ENCODE results near the gene GTF2H1. TPM values are rescaled to one million over a fixed set of nuclear protein-coding genes. Genes with fewer than 3 reads are reported as not detected.
A peak's percentile ranks its signal among the peaks of the same experiment; 100 is the strongest.

The GTF2H1 gene
- total and polyA plus RNA-seq, 9 of the 15 experiments (the other 6 are each of a cell fraction or from before 2014, with no cell fraction given) = 56.9 to 126 (median 92.1) TPM

DNA sequence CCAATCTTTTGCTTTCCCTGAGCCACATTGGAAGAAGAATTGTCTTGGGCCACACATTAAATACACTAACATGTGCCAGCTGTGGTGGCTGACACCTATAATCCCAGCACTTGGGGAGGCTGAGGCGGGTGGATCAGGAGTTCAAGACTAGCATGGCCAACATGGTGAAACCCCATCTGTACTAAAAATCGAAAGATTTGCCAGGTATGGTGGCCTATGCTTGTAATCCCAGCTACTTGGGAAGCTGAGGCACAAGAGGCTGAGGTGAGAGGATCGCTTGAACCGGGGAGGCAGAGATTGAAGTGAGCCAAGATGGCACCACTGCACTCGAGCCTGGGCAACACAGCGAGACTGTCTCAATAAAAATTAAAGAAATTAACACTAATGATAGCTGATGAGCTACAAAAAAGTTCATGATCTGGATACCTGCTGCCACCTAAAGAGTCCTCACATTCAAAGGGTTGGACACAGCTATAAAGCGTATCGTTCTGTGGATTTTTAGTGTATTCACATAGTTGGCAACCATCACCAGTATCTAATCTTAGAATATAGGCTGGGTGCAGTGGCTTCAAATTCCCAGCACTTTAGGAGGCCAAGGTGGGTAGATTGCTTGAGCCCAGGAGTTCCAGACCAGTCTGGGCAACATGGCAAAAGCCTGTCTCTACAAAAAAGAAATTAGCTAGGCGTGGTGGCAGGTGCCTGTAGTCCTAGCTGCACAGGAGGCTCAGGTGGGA, 86.4 kb downstream of the GTF2H1 start:
- no peaks in the 10 kb centered on the region for H3K9me3 ChIP-seq (replicated peaks; ENCODE audit: control insufficient read depth, insufficient read depth, low read depth, low read length)
- no peaks in the 10 kb centered on the region for H3K79me2 ChIP-seq (ENCODE audit: control insufficient read depth, insufficient read depth, low read length)
- no peaks in the 10 kb centered on the region for H3K27me3 ChIP-seq (ENCODE audit: control insufficient read depth in 2 of 2, insufficient read depth in 2 of 2, low read length in 2 of 2)
- H3K4me2 ChIP-seq (ENCODE audit: insufficient read depth, low read length) = no peak overlapping the region
- H3K4me3 ChIP-seq = no peak overlapping the region
- DNase-seq (ENCODE audit: extremely low read depth in 1 of 4, low spot score in 3 of 4) = peak in 1 of 4 experiments; percentile 31
- intact Hi-C loops (cut with micrococcal nuclease) = no loop called here
- no peak overlapping the region for H3K9ac ChIP-seq (ENCODE audit: insufficient read depth in 1 of 2, low read depth in 2 of 2, low read length in 2 of 2)
- BruUV-seq (replicated peaks) = no TSS peak
- no peak overlapping the region for H2AFZ ChIP-seq (ENCODE audit: low read depth, low read length)
- no peaks in the 10 kb centered on the region for H3K9me1 ChIP-seq (ENCODE audit: control insufficient read depth, insufficient read depth, low read length)
- POLR2A ChIA-PET = interaction anchor here (1.0 to 1.9 kb wide), 7 partner anchors 11 to 77 kb away, joined by 3 to 7 read pairs (median 4); partner anchors contain the start of genes LDHA and LDHAL6A
- H3K27ac ChIP-seq (ENCODE audit: extremely low read depth, low read depth, low read length) = peak overlapping the region; percentile 11; the same call in 1 of the 3 replicates
- peaks cover 0 to 4% of the 10 kb centered on the region in 2 experiments; a peak in 1 of 5 replicates for H3K4me1 ChIP-seq (replicated peaks in 1 of 2; ENCODE audit: control insufficient read depth in 2 of 2, insufficient read depth in 2 of 2, low read length in 2 of 2)
- peak; percentile 46 for ATAC-seq
- peaks cover 4% of the 10 kb centered on the region; the same call in 1 of the 2 replicates for H4K20me1 ChIP-seq (replicated peaks; ENCODE audit: control insufficient read depth, insufficient read depth, low read length)
- H3K36me3 ChIP-seq (ENCODE audit: control insufficient read depth, insufficient read depth, low read length) = peaks cover 46% of the 10 kb centered on the region
- CTCF ChIA-PET (ENCODE audit: low intra/inter-chr PET ratio) = no interaction called here
- FAIRE-seq = no peak
- WGBS (ENCODE audit: insufficient coverage, low coverage, missing lambda C conversion rate) = 71% methylated on average over 9 of the region's 9 CpGs
- in situ Hi-C loops (cut with MboI) = no loop called here
- TF ChIP-seq PML (IDR thresholded peaks at IDR 0.05; ENCODE audit: low read length) (0 out of 2 replicates have a peak, but pooled peaks have one; percentile 30), SUPT5H (IDR thresholded peaks at IDR 0.05) (peak; percentile 63; the same call in 1 of the 2 replicates), POLR2H (tag; IDR thresholded peaks at IDR 0.05; ENCODE audit: low read depth) (0 out of 2 replicates have a peak, but pooled peaks have one; percentile 15), PHB (CRISPR knock-in tag; IDR thresholded peaks at IDR 0.05) (0 out of 2 replicates have a peak, but pooled peaks have one; percentile 7), FOXA1 (IDR thresholded peaks at IDR 0.05; ENCODE audit: borderline replicate concordance) (no peak), POLR2AphosphoS5 (IDR thresholded peaks at IDR 0.05; ENCODE audit: control insufficient read depth, insufficient read depth, low read depth, low read length) (peak; percentile 24; the same call in 1 of the 2 replicates), POLR2A (conservative IDR thresholded peaks at IDR 0.05) (peak; percentile 67; the same call in 1 of the 2 replicates)
- TF ChIP-seq, protein P1, sequence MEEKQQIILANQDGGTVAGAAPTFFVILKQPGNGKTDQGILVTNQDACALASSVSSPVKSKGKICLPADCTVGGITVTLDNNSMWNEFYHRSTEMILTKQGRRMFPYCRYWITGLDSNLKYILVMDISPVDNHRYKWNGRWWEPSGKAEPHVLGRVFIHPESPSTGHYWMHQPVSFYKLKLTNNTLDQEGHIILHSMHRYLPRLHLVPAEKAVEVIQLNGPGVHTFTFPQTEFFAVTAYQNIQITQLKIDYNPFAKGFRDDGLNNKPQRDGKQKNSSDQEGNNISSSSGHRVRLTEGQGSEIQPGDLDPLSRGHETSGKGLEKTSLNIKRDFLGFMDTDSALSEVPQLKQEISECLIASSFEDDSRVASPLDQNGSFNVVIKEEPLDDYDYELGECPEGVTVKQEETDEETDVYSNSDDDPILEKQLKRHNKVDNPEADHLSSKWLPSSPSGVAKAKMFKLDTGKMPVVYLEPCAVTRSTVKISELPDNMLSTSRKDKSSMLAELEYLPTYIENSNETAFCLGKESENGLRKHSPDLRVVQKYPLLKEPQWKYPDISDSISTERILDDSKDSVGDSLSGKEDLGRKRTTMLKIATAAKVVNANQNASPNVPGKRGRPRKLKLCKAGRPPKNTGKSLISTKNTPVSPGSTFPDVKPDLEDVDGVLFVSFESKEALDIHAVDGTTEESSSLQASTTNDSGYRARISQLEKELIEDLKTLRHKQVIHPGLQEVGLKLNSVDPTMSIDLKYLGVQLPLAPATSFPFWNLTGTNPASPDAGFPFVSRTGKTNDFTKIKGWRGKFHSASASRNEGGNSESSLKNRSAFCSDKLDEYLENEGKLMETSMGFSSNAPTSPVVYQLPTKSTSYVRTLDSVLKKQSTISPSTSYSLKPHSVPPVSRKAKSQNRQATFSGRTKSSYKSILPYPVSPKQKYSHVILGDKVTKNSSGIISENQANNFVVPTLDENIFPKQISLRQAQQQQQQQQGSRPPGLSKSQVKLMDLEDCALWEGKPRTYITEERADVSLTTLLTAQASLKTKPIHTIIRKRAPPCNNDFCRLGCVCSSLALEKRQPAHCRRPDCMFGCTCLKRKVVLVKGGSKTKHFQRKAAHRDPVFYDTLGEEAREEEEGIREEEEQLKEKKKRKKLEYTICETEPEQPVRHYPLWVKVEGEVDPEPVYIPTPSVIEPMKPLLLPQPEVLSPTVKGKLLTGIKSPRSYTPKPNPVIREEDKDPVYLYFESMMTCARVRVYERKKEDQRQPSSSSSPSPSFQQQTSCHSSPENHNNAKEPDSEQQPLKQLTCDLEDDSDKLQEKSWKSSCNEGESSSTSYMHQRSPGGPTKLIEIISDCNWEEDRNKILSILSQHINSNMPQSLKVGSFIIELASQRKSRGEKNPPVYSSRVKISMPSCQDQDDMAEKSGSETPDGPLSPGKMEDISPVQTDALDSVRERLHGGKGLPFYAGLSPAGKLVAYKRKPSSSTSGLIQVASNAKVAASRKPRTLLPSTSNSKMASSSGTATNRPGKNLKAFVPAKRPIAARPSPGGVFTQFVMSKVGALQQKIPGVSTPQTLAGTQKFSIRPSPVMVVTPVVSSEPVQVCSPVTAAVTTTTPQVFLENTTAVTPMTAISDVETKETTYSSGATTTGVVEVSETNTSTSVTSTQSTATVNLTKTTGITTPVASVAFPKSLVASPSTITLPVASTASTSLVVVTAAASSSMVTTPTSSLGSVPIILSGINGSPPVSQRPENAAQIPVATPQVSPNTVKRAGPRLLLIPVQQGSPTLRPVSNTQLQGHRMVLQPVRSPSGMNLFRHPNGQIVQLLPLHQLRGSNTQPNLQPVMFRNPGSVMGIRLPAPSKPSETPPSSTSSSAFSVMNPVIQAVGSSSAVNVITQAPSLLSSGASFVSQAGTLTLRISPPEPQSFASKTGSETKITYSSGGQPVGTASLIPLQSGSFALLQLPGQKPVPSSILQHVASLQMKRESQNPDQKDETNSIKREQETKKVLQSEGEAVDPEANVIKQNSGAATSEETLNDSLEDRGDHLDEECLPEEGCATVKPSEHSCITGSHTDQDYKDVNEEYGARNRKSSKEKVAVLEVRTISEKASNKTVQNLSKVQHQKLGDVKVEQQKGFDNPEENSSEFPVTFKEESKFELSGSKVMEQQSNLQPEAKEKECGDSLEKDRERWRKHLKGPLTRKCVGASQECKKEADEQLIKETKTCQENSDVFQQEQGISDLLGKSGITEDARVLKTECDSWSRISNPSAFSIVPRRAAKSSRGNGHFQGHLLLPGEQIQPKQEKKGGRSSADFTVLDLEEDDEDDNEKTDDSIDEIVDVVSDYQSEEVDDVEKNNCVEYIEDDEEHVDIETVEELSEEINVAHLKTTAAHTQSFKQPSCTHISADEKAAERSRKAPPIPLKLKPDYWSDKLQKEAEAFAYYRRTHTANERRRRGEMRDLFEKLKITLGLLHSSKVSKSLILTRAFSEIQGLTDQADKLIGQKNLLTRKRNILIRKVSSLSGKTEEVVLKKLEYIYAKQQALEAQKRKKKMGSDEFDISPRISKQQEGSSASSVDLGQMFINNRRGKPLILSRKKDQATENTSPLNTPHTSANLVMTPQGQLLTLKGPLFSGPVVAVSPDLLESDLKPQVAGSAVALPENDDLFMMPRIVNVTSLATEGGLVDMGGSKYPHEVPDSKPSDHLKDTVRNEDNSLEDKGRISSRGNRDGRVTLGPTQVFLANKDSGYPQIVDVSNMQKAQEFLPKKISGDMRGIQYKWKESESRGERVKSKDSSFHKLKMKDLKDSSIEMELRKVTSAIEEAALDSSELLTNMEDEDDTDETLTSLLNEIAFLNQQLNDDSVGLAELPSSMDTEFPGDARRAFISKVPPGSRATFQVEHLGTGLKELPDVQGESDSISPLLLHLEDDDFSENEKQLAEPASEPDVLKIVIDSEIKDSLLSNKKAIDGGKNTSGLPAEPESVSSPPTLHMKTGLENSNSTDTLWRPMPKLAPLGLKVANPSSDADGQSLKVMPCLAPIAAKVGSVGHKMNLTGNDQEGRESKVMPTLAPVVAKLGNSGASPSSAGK (IDR thresholded peaks at IDR 0.05) = no peak

Data from K562 (cell line).